ENCODE measurements around the gene PLG.
A peak's percentile ranks its signal among the peaks of the same experiment; 100 is the strongest.
"Not testable (repeated sequence)": the region's sequence is repeated elsewhere in the genome, so short reads cannot be mapped to it uniquely, and the experiment has no call there.

PLG gene
- 0 to 0.19 (median 0) reads per million in 18 experiments for total RNA-seq

DNA sequence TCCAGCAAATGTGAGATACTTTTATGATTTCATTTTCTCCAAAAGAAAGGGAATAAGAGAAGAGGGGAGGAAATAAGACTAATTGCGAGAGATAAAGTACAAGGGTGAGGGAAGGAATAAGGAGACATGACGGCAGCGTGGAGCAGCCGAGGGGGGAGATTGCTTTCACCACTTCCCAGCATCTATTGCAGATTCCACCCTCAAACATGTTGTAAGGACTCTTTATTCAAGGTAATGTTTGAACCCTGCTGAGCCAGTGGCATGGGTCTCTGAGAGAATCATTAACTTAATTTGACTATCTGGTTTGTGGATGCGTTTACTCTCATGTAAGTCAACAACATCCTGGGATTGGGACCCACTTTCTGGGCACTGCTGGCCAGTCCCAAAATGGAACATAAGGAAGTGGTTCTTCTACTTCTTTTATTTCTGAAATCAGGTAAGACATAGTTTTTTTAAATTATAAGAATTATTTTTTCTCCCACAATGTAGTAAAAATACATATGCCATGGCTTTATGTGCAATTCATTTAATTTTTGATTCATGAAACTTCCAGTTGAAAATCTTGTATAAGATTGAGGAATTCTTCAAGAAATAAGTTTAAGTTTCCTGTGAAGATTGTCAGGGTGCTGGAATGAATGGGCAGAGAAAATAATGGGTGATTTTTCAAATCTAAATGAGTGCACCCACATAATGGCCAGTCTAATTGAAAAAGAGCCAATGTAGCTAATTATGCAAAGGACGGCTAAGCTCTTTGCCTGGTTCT, at the start of gene PLG:
Gene PLG, plus strand, starts transcription at position 327 of the 763 bp plus-strand sequence. Its CDS starts 61 bp downstream, at position 388.
- DNase-seq: not testable (repeated sequence)

DNA sequence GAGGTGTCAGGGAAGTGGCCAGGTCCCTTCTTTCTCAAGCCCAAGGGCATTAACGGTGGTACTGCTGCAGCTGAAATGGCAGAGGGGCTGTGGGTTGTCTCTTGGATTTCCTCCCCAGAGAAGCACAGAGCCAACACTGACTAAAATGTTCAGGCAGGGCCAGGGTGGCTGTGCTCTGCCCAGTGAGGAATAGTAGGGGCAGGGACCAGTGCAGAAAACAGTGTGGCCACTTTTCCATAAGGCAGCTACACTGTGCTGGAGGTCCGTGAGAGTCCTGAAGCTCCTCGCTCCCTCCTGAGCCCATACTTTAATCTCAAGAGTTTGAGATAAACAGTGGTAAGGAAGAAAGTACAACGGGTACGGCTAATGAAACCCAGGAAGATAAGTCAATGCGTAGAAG, 42.5 kb upstream of the PLG start:
- no peak for DNase-seq

GRCh38 chr6:160661216-160661615, 40.8 kb upstream of the PLG start:
- no peak for DNase-seq

DNA sequence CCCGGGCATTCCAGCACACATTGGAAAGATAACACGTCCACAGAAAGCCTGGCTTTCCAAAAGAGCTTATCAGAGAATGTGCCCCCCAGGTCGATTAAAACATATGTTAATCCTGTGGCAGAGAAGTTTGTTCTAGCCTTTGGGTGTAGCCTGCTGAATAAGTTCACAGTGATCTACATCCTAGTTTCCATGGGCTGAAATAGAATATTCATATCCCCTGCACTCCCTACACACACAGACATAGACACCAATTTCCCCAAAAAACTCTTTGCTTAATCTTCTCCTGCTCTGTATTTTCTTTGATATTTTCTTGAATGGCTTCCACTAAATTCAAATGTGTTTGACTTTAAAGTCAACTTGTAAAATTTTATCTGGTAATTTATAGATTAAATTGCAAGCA, 39.6 kb upstream of the PLG start:
- no peak for DNase-seq

DNA sequence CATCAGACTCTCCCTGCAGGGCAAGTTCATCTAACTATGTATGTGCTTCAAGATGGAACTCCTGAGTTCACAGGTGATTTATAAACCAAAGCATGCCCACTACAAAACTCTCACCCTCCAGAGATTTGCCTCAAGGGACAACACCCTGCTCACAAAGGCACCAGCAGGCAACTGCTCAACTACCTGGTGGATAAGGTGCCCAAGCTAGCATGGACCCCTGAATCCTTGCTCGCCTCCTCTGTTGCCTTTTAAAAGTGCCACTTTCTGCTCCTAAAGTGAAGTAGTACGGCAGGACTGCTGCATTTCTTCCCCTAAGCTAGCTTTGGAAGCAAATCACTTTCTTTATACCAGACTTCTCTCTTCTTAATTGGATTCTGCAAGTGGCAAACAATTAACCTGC, 39.2 kb upstream of the PLG start:
- DNase-seq: no peak

GRCh38 chr6:160664198-160664597, 37.8 kb upstream of the PLG start, which contains the start of gene LPA:
Gene LPA, minus strand, starts transcription at chr6:160664275. Its CDS starts 61 bp downstream, at chr6:160664214.
- not testable (repeated sequence) for DNase-seq

- no peak for DNase-seq
Measured at GRCh38 chr6:160667639-160668481, 34.2 kb upstream of the PLG start.

DNA sequence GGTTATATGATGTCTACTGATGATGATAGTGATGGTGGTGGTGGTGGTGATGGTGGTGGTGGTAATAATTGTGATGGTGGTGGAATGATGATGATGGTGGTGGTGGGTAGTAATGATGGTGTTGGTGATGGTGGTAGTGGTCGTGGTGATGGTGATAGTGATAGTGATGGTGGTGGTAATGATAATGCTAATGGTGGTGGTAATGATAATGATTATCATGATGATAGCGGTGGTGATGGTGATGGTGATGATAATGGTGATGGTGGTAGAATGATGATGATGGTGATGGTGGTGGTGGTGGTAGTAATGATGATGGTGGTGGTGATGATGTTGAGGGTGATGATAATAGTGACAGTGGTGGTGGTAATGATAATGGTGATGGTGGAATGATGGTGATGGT, 33.5 kb upstream of the PLG start:
- no peak for DNase-seq

DNA sequence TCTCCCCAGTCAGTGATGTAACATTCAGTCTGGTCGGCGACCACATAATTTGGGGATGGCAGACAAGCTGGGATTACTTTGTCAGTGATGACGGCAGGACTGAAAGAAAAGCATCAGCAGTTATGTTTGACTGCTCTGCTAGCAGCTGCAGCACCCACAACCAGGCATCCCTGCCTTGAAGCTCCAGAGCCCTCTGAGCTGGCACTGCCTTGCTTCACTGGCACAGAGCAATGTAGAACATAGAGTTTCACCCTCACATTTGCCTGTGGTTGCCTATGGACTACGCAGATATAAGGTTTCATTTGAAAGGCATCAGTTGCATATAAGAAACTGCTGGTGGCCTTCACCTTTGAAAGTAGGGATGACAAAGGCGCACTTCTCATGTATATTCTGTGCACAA, 25.6 kb upstream of the PLG start:
- DNase-seq: not testable (repeated sequence)

DNA sequence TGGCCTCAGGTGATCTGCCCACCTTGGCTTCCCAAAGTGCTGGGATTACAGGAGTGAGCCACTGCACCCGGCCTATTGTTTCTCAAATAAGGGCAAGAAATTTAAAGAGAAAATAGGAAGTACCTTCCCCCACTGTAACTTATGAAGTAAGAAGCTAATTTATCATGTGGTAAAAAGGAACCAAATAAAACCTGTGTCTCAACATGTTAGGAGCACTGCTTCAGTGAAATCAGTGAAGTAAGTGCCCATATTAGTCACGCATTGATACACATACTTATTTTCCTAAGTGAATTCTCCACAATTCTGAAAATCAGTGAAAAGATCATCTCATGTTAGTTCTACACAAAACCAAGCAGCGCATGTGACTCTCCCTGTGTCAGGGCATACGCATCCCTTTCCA, 23.8 kb upstream of the PLG start:
- peak in 1 of 2 donors; percentile 4 for DNase-seq

DNA sequence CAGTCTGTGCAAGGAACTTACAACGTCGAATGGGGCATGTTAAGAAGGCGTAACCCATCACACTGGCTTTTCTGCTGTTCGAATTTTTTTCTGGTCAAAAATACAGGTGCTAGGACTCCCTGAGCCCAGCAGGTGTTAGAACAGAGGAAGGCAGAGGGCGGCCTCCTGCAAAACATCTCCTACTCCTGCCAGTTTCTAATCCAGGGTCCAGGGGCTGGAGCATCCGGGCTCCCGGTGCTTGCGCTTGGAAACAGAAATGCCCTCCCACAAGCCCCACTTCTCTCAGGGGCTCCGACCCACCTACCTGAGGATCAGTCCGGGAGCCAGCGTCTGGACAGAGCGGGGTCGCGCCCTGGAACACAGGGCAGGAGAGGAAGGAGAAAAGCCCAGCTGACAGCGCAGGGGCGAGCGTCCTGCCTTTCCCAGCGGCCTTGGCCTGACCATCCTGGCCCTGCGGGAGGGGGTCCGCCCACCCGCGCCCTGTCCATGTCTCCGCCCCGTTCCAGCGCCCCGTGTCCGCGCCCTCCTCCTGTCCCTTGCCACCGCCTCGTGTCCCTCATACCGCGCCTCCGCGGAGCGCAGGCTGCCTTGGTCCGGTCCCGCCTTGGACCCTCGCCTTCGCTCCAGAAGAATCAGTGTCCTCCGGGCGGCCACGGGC, 23.2 kb upstream of the PLG start:
- no peak for DNase-seq

GRCh38 chr6:160679402-160679769, 22.7 kb upstream of the PLG start:
- no peak for DNase-seq

GRCh38 chr6:160685101-160685761, 16.8 kb upstream of the PLG start:
- not testable (repeated sequence) for DNase-seq

- no peak for DNase-seq
Measured at GRCh38 chr6:160685762-160686450, 16.1 kb upstream of the PLG start.

GRCh38 chr6:160690458-160690857, 11.6 kb upstream of the PLG start:
- no peak for DNase-seq

GRCh38 chr6:160691617-160692016, 10.4 kb upstream of the PLG start:
- no peak for DNase-seq

DNA sequence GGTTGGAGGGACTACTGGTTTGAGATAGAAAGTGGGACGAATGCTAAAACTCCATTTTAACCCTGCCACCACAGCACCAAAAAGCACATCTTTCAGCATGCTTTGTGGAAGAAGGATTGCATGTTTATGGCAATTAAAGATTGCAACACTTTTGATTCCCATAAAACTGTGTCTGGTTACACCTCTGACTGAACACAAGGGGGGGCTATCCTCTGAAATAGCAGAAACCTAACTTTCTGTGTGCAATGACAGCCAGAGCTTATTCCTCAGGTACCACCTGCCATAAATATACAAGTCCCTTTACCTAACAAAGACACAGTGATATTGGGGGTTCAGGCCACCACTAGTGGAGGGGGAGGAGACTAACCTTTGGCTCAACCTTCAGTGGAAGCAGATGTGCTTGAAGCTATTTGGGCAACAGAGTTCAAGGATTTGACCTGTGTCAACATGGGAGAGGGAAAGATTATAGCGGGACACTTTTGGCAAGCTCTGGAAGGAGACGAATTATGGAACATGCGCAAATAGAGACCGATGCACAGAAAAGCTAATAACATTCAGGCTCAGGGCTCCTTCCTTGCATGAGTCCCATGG, 9.6 kb upstream of the PLG start:
- no peak for DNase-seq

DNA sequence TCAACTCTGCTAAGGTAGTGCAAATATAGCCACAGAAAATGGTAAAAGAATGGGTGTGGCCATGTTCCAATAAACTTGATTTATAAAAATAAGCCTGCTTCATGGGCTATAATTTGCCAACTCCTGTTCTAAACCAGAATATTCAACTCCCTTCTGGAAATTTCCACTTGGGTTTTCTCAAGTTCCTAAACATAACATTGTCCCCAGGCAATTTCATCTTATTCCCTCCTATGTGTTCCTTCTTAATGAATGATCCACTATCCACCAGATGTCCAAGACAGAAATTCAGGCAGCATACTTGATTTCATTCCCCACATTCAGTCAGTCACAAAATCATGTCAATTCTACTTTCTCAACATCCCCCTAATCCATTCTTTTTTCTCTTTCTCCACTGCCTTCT, 7.0 kb upstream of the PLG start:
- not testable (repeated sequence) for DNase-seq

DNA sequence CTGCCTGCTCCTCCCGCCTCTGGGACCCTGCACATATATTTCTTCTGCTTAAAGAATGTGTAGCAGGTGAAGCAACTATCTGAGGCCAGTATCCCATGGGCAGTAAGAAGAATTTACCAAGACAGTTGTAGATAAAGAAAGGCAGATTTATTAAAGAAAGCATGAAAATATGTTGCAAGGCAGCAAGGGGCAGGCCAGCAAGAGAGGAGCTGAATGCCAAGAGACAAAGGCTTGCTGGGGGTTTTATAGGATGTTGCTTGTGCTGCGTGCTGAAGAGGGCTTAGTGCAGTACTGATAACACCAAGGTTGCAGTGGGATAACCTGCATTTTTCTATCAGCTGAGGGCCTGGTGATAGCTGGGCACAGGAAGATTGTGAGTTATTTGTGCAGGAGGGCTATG, 6.4 kb upstream of the PLG start:
- DNase-seq: not testable (repeated sequence)

DNA sequence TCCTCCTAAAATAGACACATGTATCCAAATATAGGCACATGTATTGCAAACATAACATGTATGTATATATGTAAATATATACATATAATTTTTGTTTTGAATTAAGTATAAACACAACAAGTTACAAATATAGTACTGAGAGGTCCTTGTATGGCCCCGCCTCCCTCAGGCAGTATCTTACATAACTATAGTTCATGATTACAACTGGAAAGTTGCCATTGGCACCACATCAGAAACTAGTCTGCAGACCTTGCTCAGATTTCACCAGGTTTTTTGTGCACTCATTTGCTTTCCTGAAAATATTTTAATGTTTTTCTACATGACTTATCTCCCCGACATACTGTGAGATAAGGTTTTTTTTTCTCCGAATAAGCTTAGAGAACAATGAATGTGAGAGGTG, 5.2 kb upstream of the PLG start:
- DNase-seq: not testable (repeated sequence)

DNA sequence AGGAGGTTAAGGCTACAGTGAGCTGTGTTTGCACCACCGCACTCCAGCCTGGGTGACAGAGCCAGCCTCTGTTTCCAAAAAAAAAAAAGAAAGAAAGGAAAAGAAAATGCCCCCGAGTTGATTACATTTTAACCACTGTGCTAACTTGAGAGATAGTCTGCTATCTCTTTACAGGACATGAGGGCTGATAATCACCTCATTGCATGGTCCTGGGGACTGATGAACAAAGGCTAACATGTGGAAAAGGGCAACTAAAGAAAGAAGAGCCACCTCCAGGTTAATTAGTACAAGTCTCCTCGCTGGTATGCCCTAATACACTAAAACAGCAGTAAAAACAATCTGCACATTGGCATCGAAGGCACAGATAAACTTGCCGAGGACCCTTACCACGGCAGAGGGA, 4.2 kb upstream of the PLG start:
- DNase-seq: no peak

- DNase-seq: not testable (repeated sequence)
Measured at GRCh38 chr6:160704688-160705087, 2.6 kb downstream of the PLG start.
